HUDEP-2 (cell line): Measurements from ENCODE around the gene FRRS1.

Source experiments
- DNase-seq, 76 experiments: peaks; one replicate each; lab custom pipeline; 2025; ENCODE audit not compliant: unreplicated experiment in 76 of 76; lab: John Stamatoyannopoulos, UW

FRRS1 gene

DNA sequence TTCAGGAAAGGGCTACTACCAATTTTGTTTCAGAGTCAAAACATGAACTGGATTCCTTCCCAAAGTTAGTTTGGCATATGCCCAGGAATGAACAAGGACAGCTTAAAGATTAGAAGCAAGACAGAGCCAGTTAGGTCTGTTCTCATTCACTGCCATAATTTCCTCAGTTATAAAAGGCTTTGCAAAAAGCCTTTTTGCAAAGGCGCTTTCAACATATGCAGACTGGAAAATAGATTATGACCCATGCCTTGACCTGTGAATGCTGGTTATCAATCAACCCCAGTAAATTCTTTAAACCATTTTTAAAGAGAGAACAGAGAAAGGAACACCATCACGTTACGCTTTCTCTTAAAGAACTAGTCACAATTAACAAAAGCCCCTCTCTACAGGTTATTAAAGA lies 1.7 kb upstream of the FRRS1 start:
- DNase-seq: peak in 44 of 76 experiments; percentile 4 to 82 (median 54)

GRCh38 chr1:99764909-99765308 lies 1.5 kb downstream of the FRRS1 start:
- DNase-seq: no peak

- peak in 1 of 76 experiments; percentile 11 for DNase-seq
These were observed 2.0 kb downstream of the FRRS1 start for GRCh38 chr1:99764439-99764838.

DNA sequence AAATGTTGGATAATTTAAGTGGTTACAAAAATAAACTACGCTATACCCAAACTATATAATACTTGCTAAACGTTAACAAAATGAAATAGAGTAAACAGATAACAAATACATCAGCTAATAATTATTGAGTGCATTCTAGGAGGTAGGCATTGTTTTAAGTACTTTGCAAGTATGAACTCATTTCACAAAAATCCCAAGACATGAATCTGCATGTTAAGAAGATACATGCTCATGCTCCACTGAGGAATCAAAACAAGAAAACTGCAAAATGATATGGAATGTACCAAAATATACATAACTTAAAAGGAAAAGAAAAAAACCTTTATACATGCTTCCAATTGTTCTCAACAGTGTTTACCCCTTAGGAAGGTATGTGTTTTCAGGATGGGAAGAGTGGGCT lies 2.5 kb downstream of the FRRS1 start:
- DNase-seq: no peak

- no peak for DNase-seq
These were observed 4.7 kb downstream of the FRRS1 start for GRCh38 chr1:99761774-99762173.

GRCh38 chr1:99759518-99760160 lies 6.8 kb downstream of the FRRS1 start:
- no peak for DNase-seq

DNA sequence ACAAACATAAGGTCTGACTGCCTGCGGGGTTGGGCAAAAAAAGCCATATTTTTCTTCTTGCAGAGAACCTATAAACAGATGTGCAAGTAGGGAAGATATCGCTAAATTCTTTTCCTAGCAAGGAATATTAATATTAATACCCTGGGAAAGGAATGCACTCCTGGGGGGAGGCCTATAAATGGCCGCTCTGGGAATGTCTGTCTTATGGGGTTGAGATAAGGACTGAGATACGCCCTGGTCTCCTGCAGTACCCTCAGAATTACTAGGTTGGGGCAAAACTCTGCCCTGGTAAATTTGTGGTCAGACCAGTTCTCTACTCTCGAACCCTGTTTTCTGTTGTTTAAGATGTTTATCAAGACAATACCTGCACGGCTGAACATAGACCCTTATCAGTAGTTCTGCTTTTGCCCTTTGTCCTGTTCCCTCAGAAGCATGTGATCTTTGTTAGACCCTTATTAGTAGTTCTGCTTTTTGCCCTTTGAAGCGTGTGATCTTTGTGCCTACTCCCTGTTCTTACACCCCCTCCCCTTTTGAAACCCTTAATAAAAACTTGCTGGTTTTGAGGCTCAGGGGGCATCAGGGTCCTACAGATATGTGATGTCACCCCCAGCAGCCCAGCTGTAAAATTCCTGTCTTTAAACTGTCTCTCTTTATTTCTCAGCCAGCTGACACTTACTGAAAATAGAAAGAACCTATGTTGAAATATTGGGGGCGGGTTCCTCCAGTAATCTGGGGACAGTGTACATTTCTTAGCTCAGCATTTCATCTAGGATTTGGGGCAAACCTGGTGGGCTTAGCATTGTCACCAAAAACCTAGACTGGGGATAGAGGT lies 7.5 kb downstream of the FRRS1 start:
- peak in 6 of 76 experiments; percentile 6 to 44 (median 26) for DNase-seq

- no peak for DNase-seq
These were observed 8.3 kb downstream of the FRRS1 start for GRCh38 chr1:99758073-99758511.

GRCh38 chr1:99756598-99756997 lies 9.8 kb downstream of the FRRS1 start:
- no peak for DNase-seq

GRCh38 chr1:99755664-99756063 lies 10.8 kb downstream of the FRRS1 start:
- DNase-seq: no peak

DNA sequence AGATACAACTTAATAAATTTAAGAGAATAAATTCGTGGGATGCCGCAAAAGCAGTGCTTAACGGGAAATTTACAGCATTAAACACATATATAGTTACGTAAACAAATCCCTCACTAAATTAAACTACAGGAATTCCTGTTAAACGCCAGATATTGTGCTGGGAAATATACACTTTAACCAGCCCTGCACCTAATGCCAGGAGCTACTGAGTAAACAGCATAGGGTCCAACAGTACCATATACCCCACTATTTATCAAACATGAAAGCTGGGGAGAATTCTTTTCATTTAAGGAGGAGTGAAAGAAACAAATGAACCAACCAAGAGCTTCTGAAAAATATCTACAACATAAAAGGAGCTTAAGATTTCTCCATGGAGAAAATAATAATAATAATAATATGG lies 11.7 kb downstream of the FRRS1 start:
- no peak for DNase-seq

DNA sequence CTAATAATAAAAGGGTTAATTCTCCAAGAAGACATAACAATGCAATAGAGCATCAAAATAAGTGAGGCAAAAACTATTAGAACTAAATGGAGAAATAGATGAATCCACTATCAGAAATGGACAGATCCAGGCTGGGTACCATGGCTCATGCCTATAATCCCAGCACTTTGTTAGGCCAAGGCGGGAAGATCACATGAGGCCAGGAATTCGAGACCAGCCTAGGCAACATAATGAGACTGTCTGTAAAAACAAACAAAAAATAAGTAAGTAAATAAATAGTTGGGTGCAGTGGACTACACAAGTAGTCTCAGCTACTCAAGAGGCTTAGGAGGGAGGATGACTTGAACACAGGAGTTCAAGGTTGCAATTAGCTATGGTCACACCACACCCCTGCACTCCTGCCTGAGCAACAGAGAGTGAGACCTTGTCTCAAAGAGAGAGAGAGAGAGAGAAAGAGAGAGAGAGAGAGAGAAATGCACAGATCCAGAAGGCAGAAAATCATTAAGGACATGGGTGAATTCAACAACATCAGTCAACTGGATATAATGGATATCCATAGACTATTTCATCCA lies 12.3 kb downstream of the FRRS1 start:
- DNase-seq: no peak

GRCh38 chr1:99751877-99752504 lies 14.4 kb downstream of the FRRS1 start:
- DNase-seq: no peak

GRCh38 chr1:99749504-99750347 lies 16.7 kb downstream of the FRRS1 start:
- DNase-seq: no peak

DNA sequence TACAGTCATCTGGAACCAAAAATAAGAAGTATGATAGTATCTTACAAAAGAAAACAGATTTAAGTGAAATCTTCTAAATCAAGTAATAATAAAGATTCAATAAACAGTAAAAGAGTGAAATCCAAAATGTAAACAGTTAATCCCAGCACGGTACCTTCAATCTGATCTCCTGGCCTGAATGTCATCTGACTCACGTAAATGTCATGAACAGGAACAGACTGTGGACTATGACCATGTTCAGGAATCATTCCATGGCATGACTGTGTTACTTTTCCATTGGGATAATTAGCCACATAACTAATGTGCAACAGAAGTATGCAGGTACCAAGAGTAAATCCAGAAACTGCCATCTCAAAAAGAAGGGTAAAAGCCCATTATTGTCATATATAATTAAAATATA lies 18.0 kb downstream of the FRRS1 start:
- DNase-seq: no peak

- no peak for DNase-seq
These were observed 20.8 kb downstream of the FRRS1 start for GRCh38 chr1:99745684-99746083.

GRCh38 chr1:99745061-99745460 lies 21.4 kb downstream of the FRRS1 start:
- DNase-seq: no peak

DNA sequence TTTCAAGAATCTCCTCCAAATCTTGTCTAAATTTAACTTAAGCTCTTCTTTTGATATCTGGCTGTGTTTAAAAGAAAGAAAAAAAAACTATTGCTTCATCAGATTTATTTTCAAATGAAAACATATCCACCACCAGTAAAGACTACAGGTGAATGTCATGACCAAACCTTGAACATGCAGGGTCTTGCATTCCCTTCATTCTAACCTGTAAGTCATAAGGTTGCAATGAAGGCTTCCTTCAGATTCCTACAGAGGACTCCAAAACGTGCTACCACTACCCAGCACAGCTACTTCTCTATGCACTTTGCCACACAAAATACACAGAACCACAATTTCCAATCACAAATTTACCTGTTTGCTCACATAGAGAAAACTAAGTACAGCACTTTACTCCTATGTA lies 26.3 kb downstream of the FRRS1 start:
- DNase-seq: no peak

- DNase-seq: no peak
These were observed 27.5 kb downstream of the FRRS1 start for GRCh38 chr1:99738858-99739465.

DNA sequence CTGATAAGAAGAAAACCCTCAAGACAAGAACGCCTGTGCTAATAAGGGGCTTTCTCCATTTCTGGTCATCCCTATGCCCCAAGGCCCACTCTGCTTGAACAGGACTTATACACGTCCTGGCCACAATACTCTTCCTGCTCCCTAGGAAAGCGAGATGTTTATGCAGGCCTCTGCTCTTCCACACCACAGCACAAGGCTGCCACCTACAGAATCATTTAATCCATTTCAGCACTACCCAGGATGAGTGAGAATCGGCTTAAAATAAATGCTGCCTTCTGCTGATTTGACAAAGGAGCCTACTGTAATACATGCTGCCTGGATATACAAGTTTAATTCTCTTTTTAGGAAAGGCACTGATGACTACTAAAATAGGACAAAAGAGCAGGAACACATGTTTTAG lies 29.4 kb downstream of the FRRS1 start:
- DNase-seq: peak in 1 of 76 experiments; percentile 14
